HG03025 (cell line): ENCODE results near the gene DVL1.

Experiments
- ATAC-seq: cut with Tn5 transposase; IDR thresholded peaks from one replicate; pipeline ENCODE4 v1.9.1; 2021; ENCODE audit warnings: mild to moderate bottlenecking, moderate library complexity; ENCODE audit not compliant: unreplicated experiment, low FRiP score

The DVL1 gene

DNA sequence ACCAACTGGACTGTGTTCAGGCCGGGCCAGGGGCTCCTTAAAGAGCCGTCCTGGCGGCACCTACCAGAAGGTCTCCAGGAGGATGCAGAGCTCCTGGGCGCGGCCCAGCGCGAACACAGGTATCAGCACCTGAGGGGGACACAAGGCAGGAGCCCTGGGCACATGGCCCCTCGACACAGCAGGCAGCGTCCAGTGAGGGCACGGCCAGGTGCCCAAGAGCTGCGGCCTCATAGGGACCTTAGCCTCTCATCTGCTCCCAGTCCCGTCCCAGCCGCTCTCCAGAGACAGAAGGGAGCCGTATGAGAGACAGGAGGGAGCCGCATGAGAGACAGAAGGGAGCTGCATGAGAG lies 35.0 kb downstream of the DVL1 start:
- no peak for ATAC-seq

DNA sequence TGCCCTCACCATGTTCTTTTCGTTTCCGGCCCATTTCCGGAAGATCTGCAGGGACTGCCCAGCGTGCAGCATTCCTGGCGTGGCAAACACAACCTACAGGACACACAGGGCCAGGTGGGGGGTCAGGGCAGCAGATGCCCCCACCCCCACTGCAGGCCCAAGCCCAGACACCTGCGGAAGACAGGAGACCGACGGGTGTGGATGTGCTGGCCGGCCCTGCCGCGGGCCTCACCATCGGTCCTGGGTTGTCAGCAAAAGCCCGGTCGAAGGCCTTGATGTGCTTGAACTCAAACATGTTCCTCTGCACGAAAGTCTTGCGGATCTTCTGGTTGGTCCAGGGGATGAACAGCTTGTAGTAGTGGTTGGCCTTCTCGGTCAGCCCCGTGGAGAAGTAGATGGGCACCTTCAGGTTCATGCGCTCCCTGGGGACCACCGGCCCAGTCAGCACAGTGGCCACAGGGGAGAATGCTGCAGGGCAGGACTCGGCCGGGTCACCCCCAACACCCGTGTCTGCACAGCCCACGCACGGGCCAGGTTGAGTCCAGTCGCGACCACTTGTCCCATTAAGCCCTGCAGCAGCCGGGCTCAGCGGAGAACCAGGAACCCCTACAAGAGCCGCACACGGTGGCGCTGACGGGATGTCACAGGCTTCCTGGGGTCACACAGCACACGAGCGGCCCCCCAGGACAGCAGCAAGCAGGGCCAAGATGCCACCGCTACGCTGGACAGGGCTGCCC lies 35.5 kb downstream of the DVL1 start:
- ATAC-seq = no peak

GRCh38 chr1:1312450-1313314 lies 36.5 kb downstream of the DVL1 start:
- ATAC-seq = no peak

GRCh38 chr1:1311107-1312104 lies 37.8 kb downstream of the DVL1 start:
- ATAC-seq = no peak

DNA sequence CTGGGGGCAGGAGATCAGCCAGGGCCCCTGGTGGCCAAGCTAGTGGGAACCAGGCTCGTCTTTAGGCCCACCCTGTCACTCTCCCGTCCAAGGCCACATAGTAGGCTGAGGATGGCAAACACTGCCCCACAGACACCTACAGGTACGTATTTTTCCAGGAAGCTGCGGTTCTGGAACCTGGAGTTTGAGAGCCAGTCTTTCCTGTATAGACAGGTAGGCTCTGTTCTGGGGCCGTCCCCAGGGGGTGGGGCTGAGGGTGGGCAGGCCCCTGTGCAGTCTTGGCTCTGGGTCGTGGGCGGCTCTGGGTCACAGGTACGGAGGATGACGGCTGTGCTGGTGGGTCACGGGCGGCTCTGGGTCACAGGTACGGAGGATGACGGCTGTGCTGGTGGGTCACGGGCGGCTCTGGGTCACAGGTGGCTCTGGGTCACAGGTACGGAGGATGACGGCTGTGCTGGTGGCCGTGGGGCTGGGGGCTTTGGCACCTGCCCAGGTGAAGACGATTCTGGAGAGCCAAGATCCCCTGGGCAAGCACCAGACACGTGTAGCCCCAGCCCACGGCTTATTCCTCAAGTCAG lies 38.7 kb downstream of the DVL1 start:
- no peak for ATAC-seq

DNA sequence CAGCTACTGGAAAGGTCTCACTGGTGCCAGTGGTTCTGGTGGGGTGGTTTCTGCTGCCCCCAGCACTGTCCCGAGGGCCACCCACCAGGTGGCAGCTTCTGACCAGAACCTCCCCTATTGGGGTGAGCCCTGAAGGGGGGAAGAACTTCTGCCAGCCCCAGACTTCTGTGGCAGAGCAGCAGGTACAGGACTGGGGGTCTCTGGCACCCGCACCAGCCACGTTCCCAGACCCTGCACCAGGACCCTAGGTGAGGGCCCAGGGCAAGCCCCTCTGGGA lies 39.2 kb downstream of the DVL1 start:
- ATAC-seq = no peak

- ATAC-seq = no peak
Observed at GRCh38 chr1:1309251-1310108, 39.7 kb downstream of the DVL1 start.

DNA sequence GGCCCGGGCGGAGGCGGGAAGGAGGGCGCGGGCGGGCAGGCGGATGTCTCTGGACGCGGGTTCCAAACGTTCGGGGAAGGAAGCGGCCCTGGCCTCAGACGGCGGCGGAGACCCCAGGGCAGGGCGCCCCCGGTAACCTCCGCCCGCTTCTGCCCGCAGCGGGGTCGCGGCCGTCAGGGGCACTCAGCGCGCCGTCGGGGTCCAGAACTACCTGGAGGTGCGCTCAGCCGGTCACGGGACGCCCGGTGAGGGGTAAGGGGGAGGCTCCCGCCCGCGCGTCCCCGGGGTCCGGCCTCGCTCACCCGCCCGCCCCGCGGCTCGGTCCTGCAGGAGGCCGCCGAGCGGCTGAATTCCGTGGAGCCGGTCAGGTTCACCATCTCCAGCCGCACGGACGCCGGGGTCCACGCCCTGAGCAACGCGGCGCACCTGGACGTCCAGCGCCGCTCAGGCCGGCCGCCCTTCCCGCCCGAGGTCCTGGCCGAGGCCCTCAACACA lies 40.4 kb downstream of the DVL1 start:
- peak; percentile 1 for ATAC-seq

GRCh38 chr1:1307923-1308755 lies 41.1 kb downstream of the DVL1 start, which contains the start of the genes ACAP3 and PUSL1:
Gene ACAP3 (minus strand): TSS chr1:1307930. CDS start chr1:1307815, 115 bp downstream.
Gene PUSL1 (plus strand): TSS chr1:1308597. CDS start chr1:1308644, 47 bp downstream.
- ATAC-seq = peak; percentile 59

DNA sequence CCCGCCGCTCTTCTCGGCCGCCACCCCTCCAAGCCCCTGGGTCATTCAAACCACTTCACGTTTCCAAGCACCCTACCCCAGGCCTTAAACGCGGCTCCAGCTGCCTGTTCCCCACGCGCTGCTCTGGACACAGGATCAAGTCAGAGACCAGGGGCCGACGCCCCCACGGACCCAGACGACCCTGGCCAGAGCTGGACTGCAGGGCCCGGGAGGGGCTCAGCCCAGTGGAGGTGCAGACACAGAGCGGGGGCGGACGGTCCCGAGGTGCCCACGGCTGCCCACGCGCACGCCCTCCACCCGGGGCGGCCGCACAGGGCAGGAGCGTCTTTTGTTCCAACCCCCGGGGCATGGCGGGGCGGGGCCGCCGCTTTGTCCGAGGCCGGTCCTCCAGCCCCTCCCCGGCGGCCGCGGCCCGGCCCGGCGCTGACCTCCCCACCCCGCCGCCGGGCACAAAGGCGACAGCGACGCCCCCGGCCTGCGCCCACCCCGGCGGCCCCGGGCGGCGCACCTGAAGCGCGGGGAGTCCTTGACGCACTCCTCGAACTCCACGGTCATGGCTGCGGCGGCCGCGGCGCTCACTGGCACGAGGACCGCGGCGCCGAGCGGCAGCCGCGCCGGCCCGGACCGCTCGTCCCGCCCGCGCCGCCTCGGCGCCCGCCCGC lies 41.8 kb downstream of the DVL1 start:
- ATAC-seq = peak; percentile 6

GRCh38 chr1:1306661-1307260 lies 42.5 kb downstream of the DVL1 start:
- no peak for ATAC-seq

- ATAC-seq = no peak
Observed at GRCh38 chr1:1306070-1306660, 43.1 kb downstream of the DVL1 start.

- no peak for ATAC-seq
Observed at GRCh38 chr1:1305300-1306069, 43.7 kb downstream of the DVL1 start.

GRCh38 chr1:1304331-1305299 lies 44.6 kb downstream of the DVL1 start:
- ATAC-seq = no peak

GRCh38 chr1:1303736-1304135 lies 45.5 kb downstream of the DVL1 start:
- ATAC-seq = no peak
